Mesenchymal stem cell (in vitro differentiated cells and primary cell): Measurements from ENCODE around the gene EWSR1.
A peak's percentile ranks its signal among the peaks of the same experiment; 100 is the strongest.

Experiments
- DNase-seq: peaks from one replicate; pipeline ENCODE4 v3.0.0-alpha.2; 2013
- H2AFZ ChIP-seq: one replicate; pipeline ENCODE4 v1.6.1; 2013; ENCODE audit warnings: low read depth, mild to moderate bottlenecking, control low read depth, inconsistent platforms, low read length, moderate library complexity
- H2AK5ac ChIP-seq: 2 replicates; pipeline ENCODE4 v1.6.1; 2013; ENCODE audit warnings: low read length, moderate library complexity, mild to moderate bottlenecking, inconsistent platforms; ENCODE audit not compliant: severe bottlenecking
- H2BK120ac ChIP-seq: one replicate; pipeline ENCODE4 v1.6.1; 2013; ENCODE audit warnings: low read depth, mild to moderate bottlenecking, inconsistent platforms, low read length, moderate library complexity
- H2BK12ac ChIP-seq, 2 experiments: one replicate each; pipeline ENCODE4 v1.6.1; 2013; ENCODE audit warnings: inconsistent platforms in 2 of 2, low read length in 2 of 2, mild to moderate bottlenecking in 2 of 2, moderate library complexity in 2 of 2, control low read depth in 1 of 2
- H2BK15ac ChIP-seq: one replicate; pipeline ENCODE4 v1.6.1; 2013; ENCODE audit warnings: mild to moderate bottlenecking, low read depth, inconsistent platforms; ENCODE audit not compliant: poor library complexity, severe bottlenecking
- H2BK5ac ChIP-seq: 2 replicates; pipeline ENCODE4 v1.6.1; 2013; ENCODE audit warnings: low read depth, mild to moderate bottlenecking, low read length, control low read depth, inconsistent platforms; ENCODE audit not compliant: poor library complexity, severe bottlenecking
- H3K14ac ChIP-seq, 2 experiments: one replicate each; pipeline ENCODE4 v1.6.1; 2013; ENCODE audit warnings: inconsistent platforms in 2 of 2, low read length in 2 of 2, control low read depth in 1 of 2, mild to moderate bottlenecking in 1 of 2, moderate library complexity in 1 of 2
- H3K18ac ChIP-seq, 2 experiments: one replicate each; pipeline ENCODE4 v1.6.1; 2013; ENCODE audit warnings: inconsistent platforms in 2 of 2, low read length in 2 of 2, control low read depth in 1 of 2, low read depth in 1 of 2, mild to moderate bottlenecking in 1 of 2
- H3K23ac ChIP-seq, 2 experiments: one replicate each; pipeline ENCODE4 v1.6.1; 2013; ENCODE audit warnings: inconsistent platforms in 2 of 2, low read length in 2 of 2, mild to moderate bottlenecking in 2 of 2, moderate library complexity in 2 of 2, control low read depth in 1 of 2
- H3K27ac ChIP-seq: 2 replicates; pipeline ENCODE4 v1.5.1; 2013; ENCODE audit warnings: mild to moderate bottlenecking, moderate library complexity, low read length, control low read depth, inconsistent platforms; ENCODE audit not compliant: poor library complexity, severe bottlenecking
- H3K27me3 ChIP-seq, 2 experiments: 2 replicates each; pipeline versions ENCODE4 v1.6.1 to v1.7.0; 2013; ENCODE audit warnings: low read length in 2 of 2, mild to moderate bottlenecking in 2 of 2, moderate library complexity in 2 of 2, control low read depth in 1 of 2, inconsistent platforms in 1 of 2; ENCODE audit not compliant: control insufficient read depth in 1 of 2, insufficient read depth in 1 of 2
- H3K36me3 ChIP-seq, 2 experiments: 2 replicates each; pipeline versions ENCODE4 v1.6.1 to v1.7.0; 2013; ENCODE audit warnings: low read length in 2 of 2, control low read depth in 1 of 2, inconsistent platforms in 1 of 2, low read depth in 1 of 2, mild to moderate bottlenecking in 1 of 2; ENCODE audit not compliant: insufficient read depth in 2 of 2, control insufficient read depth in 1 of 2
- H3K4ac ChIP-seq, 2 experiments: one replicate each; pipeline ENCODE4 v1.6.1; 2013; ENCODE audit warnings: inconsistent platforms in 2 of 2, low read length in 2 of 2, mild to moderate bottlenecking in 2 of 2, moderate library complexity in 2 of 2, control low read depth in 1 of 2, low read depth in 1 of 2
- H3K4me1 ChIP-seq: 2 replicates; pipeline ENCODE4 v1.6.1; 2013; ENCODE audit warnings: low read depth, low read length, control low read depth; ENCODE audit not compliant: control insufficient read depth, insufficient read depth
- H3K4me2 ChIP-seq: 2 replicates; pipeline ENCODE4 v1.6.1; 2013; ENCODE audit warnings: low read length, mild to moderate bottlenecking, inconsistent platforms; ENCODE audit not compliant: poor library complexity, severe bottlenecking
- H3K4me3 ChIP-seq, 2 experiments: 2 replicates each; pipeline versions ENCODE4 v1.5.1 to v1.7.0; 2013; ENCODE audit warnings: low read length in 2 of 2, mild to moderate bottlenecking in 2 of 2, control low read depth in 1 of 2, low read depth in 1 of 2; ENCODE audit not compliant: insufficient read depth in 1 of 2
- H3K79me1 ChIP-seq: replicated peaks from 2 replicates; pipeline ENCODE4 v1.6.1; 2013; ENCODE audit warnings: mild to moderate bottlenecking, control low read depth, low read length, inconsistent platforms; ENCODE audit not compliant: poor library complexity, severe bottlenecking
- H3K9ac ChIP-seq: 2 replicates; pipeline ENCODE4 v1.7.0; 2013; ENCODE audit warnings: mild to moderate bottlenecking, low read length, moderate library complexity
- H3K9me3 ChIP-seq: 2 replicates; pipeline ENCODE4 v1.7.0; 2013; ENCODE audit warnings: mild to moderate bottlenecking, low read length; ENCODE audit not compliant: control insufficient read depth
- H4K8ac ChIP-seq: one replicate; pipeline ENCODE4 v1.6.1; 2013; ENCODE audit warnings: inconsistent platforms, mild to moderate bottlenecking, low read length, moderate library complexity
- H4K91ac ChIP-seq: one replicate; pipeline ENCODE4 v1.6.1; 2013; ENCODE audit warnings: mild to moderate bottlenecking, low read length, inconsistent platforms
- WGBS: methylation state at CpG from one replicate; pipeline ENCODE4 v1.1.7; 2013; ENCODE audit warnings: mixed read lengths; 5-methylcytosine and 5-hydroxymethylcytosine counted together

Gene EWSR1

DNA sequence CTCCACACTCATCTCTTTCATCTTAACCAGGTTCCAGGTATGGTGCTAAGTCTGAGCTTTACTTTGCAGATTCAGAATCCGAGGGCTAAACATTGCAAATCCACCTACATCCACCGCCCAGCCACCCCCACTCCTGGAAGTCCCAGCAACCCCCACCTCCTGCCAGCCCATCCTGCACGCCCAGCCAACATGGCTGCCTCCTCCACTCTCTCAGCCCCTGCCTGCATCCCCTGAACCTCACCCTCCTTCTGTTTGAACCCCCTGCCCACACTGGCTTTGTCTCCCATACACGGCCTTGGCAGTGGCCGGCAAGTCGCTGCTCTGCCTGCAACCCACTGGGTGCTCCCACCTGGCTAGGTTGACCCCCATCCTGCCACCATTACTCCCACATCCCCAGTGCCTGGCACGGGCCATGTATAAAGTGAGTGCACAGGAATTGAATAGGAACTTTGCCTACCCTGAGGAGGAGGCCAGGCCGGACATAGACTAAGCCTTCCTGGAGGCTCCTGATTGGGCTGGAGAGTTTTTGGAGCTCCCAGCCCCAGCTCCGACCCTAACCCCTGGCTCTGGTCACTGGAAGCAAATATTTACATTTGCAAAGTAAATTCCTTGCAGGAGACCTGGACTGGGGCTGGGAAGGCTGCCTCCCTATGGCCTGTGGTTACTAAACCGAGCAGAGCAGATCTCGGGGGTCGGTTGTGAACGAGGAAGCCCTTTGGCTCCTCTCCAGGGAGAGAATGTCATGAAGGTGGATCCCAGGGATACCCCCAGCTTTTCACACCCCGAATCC is 48.0 kb upstream of the EWSR1 start:
- H3K9me3 ChIP-seq: no peaks in the 10 kb centered on the region
- H3K18ac ChIP-seq: peak overlapping the region; percentile 7 to 45
- peak overlapping the region; percentile 47 for H4K91ac ChIP-seq
- H3K4me1 ChIP-seq: no peaks in the 10 kb centered on the region
- peaks cover 26 to 35% of the 10 kb centered on the region in 2 experiments for H3K27me3 ChIP-seq
- no peak overlapping the region for H3K4me2 ChIP-seq
- no peak overlapping the region for H3K23ac ChIP-seq
- no peaks in the 10 kb centered on the region for H3K36me3 ChIP-seq
- no peak overlapping the region for H2AFZ ChIP-seq
- no peak overlapping the region for H2AK5ac ChIP-seq
- no peak overlapping the region for H3K27ac ChIP-seq
- WGBS: 65% methylated on average over 14 of the region's 14 CpGs
- no peak for DNase-seq
- peak overlapping the region in 1 of 2 experiments; percentile 8 for H2BK12ac ChIP-seq
- no peak overlapping the region for H2BK15ac ChIP-seq
- peak overlapping the region in 1 of 2 experiments; percentile 5 for H3K4ac ChIP-seq
- H3K14ac ChIP-seq: no peak overlapping the region
- H2BK5ac ChIP-seq: no peak overlapping the region
- no peak overlapping the region for H2BK120ac ChIP-seq
- H3K9ac ChIP-seq: no peak overlapping the region
- H3K79me1 ChIP-seq: no peaks in the 10 kb centered on the region
- no peak overlapping the region for H3K4me3 ChIP-seq
- peak overlapping the region; percentile 59 for H4K8ac ChIP-seq

DNA sequence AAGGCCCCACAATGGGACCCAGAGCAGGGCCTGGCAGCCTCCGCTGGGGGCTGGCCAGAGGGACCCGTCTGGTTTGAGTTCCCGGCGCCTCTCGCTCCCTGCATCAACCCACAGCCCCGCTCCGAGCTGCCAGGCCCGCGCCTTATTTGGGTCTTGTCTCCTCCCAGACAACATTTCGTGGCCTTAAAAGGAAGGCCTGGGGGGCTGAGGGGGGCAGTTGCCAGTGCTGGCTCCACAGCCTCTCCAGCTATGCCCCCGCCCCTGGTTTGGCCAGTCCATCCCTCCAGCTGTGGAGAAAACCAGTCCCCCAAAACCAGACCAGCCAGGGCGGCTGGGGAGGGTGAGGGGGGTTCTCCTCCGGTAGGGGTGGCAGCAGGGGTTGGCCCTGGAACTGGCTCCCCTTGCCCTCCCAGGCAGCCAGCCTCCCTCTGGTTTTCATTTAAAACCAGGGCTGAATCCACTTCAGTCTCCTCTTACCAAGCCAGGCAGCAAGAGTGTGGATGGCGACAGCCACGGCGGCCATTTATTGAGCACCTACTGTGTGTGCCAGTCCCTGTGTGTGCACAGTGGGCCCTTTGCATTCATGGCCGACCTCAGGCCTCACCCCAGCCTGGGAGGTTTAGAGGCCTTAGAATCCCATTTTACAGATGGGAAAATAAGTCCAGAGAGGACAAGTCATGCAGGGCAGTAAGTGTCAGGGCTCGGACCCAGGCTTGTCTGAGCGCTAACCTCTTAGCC is 43.8 kb upstream of the EWSR1 start:
- Histone ChIP-seq H2BK15ac (no peak overlapping the region), H3K27ac (no peak overlapping the region), H4K91ac (peak overlapping the region; percentile 55), H4K8ac (no peak overlapping the region), H3K27me3 (peaks cover 4 to 18% of the 10 kb centered on the region in 2 experiments), H3K4me1 (peaks cover 5% of the 10 kb centered on the region), H3K4ac (no peak overlapping the region), H2AK5ac (no peak overlapping the region), H3K36me3 (no peaks in the 10 kb centered on the region), H2AFZ (no peak overlapping the region), H2BK5ac (no peak overlapping the region), H3K79me1 (no peaks in the 10 kb centered on the region), H3K4me2 (no peak overlapping the region), H3K9me3 (no peaks in the 10 kb centered on the region), H2BK120ac (no peak overlapping the region), H3K4me3 (no peak overlapping the region), H3K18ac (no peak overlapping the region), H3K14ac (no peak overlapping the region), H2BK12ac (no peak overlapping the region), H3K9ac (no peak overlapping the region), H3K23ac (no peak overlapping the region)
- WGBS: 86% methylated on average over 16 of the region's 19 CpGs
- DNase-seq: no peak

DNA sequence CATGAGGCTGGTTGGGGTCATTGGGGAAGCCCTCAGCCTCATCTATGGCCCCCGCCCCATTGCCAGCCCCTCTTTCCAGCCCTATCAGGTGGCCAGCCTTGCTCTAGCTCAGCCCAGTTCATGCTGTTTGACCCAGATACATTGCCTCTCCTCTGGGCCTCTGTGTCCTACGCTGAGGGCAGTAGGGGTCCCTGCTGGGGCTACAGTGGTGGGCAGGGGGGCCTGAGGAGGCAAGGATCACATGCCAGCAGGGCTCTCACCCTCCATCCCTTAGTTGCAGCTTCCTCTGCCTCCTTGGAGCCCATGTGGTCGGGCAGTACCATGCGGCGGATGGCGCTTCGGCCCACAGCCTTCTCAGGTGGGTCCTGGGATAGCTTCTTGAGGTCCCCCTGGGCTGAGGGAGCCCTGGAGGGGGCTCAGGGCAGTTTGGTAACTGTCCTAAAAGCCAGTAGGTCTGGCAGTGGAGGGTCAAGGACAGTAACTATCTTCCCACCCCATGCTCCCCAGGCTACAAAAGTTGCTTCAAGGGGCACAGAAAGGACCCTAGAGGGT is 43.1 kb upstream of the EWSR1 start:
- no peak overlapping the region for H3K4me2 ChIP-seq
- no peak overlapping the region for H3K4me3 ChIP-seq
- DNase-seq: no peak
- no peak overlapping the region for H3K23ac ChIP-seq
- no peaks in the 10 kb centered on the region for H3K79me1 ChIP-seq
- H3K27ac ChIP-seq: no peak overlapping the region
- H4K8ac ChIP-seq: no peak overlapping the region
- H2BK120ac ChIP-seq: no peak overlapping the region
- H3K9me3 ChIP-seq: no peaks in the 10 kb centered on the region
- peaks cover 3 to 18% of the 10 kb centered on the region in 2 experiments for H3K27me3 ChIP-seq
- H4K91ac ChIP-seq: peak overlapping the region; percentile 55
- H2AFZ ChIP-seq: no peak overlapping the region
- H3K14ac ChIP-seq: no peak overlapping the region
- WGBS: 94% methylated on average over 7 of the region's 7 CpGs
- no peaks in the 10 kb centered on the region for H3K36me3 ChIP-seq
- no peak overlapping the region for H2BK5ac ChIP-seq
- peak overlapping the region; percentile 51 for H3K9ac ChIP-seq
- H3K4me1 ChIP-seq: peaks cover 5% of the 10 kb centered on the region
- peak overlapping the region in 1 of 2 experiments; percentile 48 for H3K4ac ChIP-seq
- H2BK12ac ChIP-seq: peak overlapping the region; percentile 12 to 53
- H2AK5ac ChIP-seq: no peak overlapping the region
- no peak overlapping the region for H2BK15ac ChIP-seq
- H3K18ac ChIP-seq: no peak overlapping the region
